HUDEP-2 (cell line): ENCODE results near the gene ITK.
"Not testable (repeated sequence)": the region's sequence is repeated elsewhere in the genome, so short reads cannot be mapped to it uniquely, and the experiment has no call there.

Experiments
- DNase-seq, 76 experiments: peaks; one replicate each; lab custom pipeline; 2025; ENCODE audit not compliant: unreplicated experiment in 76 of 76; lab: John Stamatoyannopoulos, UW

Gene ITK

GRCh38 chr5:157203417-157203816 is 22.8 kb downstream of the ITK start:
- DNase-seq: no peak

- no peak for DNase-seq
Measured at GRCh38 chr5:157204765-157205164, 24.1 kb downstream of the ITK start.

- DNase-seq: no peak
Measured at GRCh38 chr5:157205708-157206107, 25.1 kb downstream of the ITK start.

GRCh38 chr5:157210652-157211051 is 30.0 kb downstream of the ITK start:
- DNase-seq: not testable (repeated sequence)

- no peak for DNase-seq
Measured at GRCh38 chr5:157212307-157212706, 31.7 kb downstream of the ITK start.

GRCh38 chr5:157213527-157214243 is 33.0 kb downstream of the ITK start:
- no peak for DNase-seq

- DNase-seq: no peak
Measured at GRCh38 chr5:157214415-157214814, 33.8 kb downstream of the ITK start.

- DNase-seq: no peak
Measured at GRCh38 chr5:157214861-157215513, 34.3 kb downstream of the ITK start.

GRCh38 chr5:157215514-157216167 is 35.0 kb downstream of the ITK start:
- DNase-seq: no peak

GRCh38 chr5:157216391-157217142 is 35.9 kb downstream of the ITK start:
- no peak for DNase-seq

- no peak for DNase-seq
Measured at GRCh38 chr5:157217289-157218024, 36.8 kb downstream of the ITK start.

- DNase-seq: no peak
Measured at GRCh38 chr5:157219491-157220271, 39.0 kb downstream of the ITK start.

GRCh38 chr5:157221959-157222358 is 41.3 kb downstream of the ITK start:
- DNase-seq: no peak

GRCh38 chr5:157222506-157223230 is 42.0 kb downstream of the ITK start:
- DNase-seq: no peak

GRCh38 chr5:157225469-157226422 is 45.1 kb downstream of the ITK start:
- no peak for DNase-seq

GRCh38 chr5:157230610-157231009 is 50.0 kb downstream of the ITK start:
- no peak for DNase-seq

- DNase-seq: no peak
Measured at GRCh38 chr5:157232706-157233105, 52.1 kb downstream of the ITK start.

- no peak for DNase-seq
Measured at GRCh38 chr5:157233515-157233914, 52.9 kb downstream of the ITK start.
